PC-9 (cell line): ENCODE data around the gene ZNF646. TPM values are rescaled to one million over a fixed set of nuclear protein-coding genes. Genes with fewer than 3 reads are reported as not detected.

ENCODE experiments used
- BruUV-seq: library from RNA; stranded (reverse); fragments of 400-500 nt; replicated peaks from 2 replicates; lab custom pipeline; 2021; lab: Mats Ljungman, UMichigan
- CTCF ChIA-PET: fragments of 300-600 bp; sonication (Branson Sonifier 250); formaldehyde crosslinking; loops from one replicate; lab custom pipeline; 2022; ENCODE audit warnings: antibody characterized with exemption; lab: Charles Lee
- POLR2A ChIA-PET: fragments of 300-600 bp; sonication (Branson Sonifier 250); formaldehyde crosslinking; loops from one replicate; lab custom pipeline; 2022; ENCODE audit warnings: antibody characterized with exemption; ENCODE audit not compliant: unreplicated experiment; lab: Charles Lee
- DNase-seq, 2 experiments: peaks; one replicate each; pipeline versions ENCODE4 v3.0.0 to v3.0.0-alpha.2; 2015 to 2022; ENCODE audit warnings: mixed read lengths in 1 of 2
- H2AFZ ChIP-seq: fragments of 200-600 bp; sonication (generic); 2 replicates; pipeline ENCODE4 v1.8.1; 2017; ENCODE audit warnings: antibody characterized with exemption
- H3F3A ChIP-seq: fragments of 200-600 bp; sonication (generic); 2 replicates; pipeline ENCODE4 v1.8.1; 2017; ENCODE audit warnings: antibody characterized with exemption, mild to moderate bottlenecking, low read depth; ENCODE audit not compliant: insufficient read depth
- H3K27ac ChIP-seq: fragments of 200-600 bp; sonication (generic); 2 replicates; pipeline ENCODE4 v1.6.1; 2016; ENCODE audit warnings: mixed run types
- H3K27me3 ChIP-seq: fragments of 200-600 bp; sonication (generic); 2 replicates; pipeline ENCODE4 v1.6.1; 2016; ENCODE audit warnings: low read depth, mixed run types; ENCODE audit not compliant: insufficient read depth
- H3K36me3 ChIP-seq: fragments of 200-600 bp; sonication (generic); 2 replicates; pipeline ENCODE4 v1.6.1; 2016; ENCODE audit warnings: low read depth, mixed run types
- H3K4me1 ChIP-seq: fragments of 200-600 bp; sonication (generic); replicated peaks from 2 replicates; pipeline ENCODE4 v1.6.1; 2016; ENCODE audit warnings: mixed run types; ENCODE audit not compliant: insufficient read depth
- H3K4me2 ChIP-seq: fragments of 200-600 bp; sonication (generic); 2 replicates; pipeline ENCODE4 v1.6.1; 2017; ENCODE audit warnings: mixed run types
- H3K4me3 ChIP-seq: fragments of 200-600 bp; sonication (generic); 2 replicates; pipeline ENCODE4 v1.6.1; 2016; ENCODE audit warnings: mixed run types
- H3K79me2 ChIP-seq: fragments of 200-600 bp; sonication (generic); 2 replicates; pipeline ENCODE4 v1.6.1; 2017; ENCODE audit warnings: low read depth, mixed run types
- H3K9me2 ChIP-seq: fragments of 200-600 bp; sonication (generic); 2 replicates; pipeline ENCODE4 v1.8.1; 2017; ENCODE audit warnings: mild to moderate bottlenecking; ENCODE audit not compliant: insufficient read depth
- H3K9me3 ChIP-seq: fragments of 200-600 bp; sonication (generic); 2 replicates; pipeline ENCODE4 v1.8.1; 2016; ENCODE audit warnings: low read depth; ENCODE audit not compliant: insufficient read depth
- H4K20me1 ChIP-seq: fragments of 200-600 bp; sonication (generic); 2 replicates; pipeline ENCODE4 v1.8.1; 2017; ENCODE audit not compliant: insufficient read depth
- CTCF ChIP-seq: fragments of 200-600 bp; sonication (generic); conservative IDR thresholded peaks from 2 replicates; pipeline ENCODE4 v1.6.1; 2017; ENCODE audit warnings: mixed run types, antibody characterized with exemption, mild to moderate bottlenecking, moderate library complexity
- EZH2 ChIP-seq: fragments of 200-600 bp; sonication (generic); IDR thresholded peaks from 2 replicates; pipeline ENCODE4 v1.8.0; 2017; ENCODE audit warnings: antibody characterized with exemption, low read depth
- intact Hi-C: fragments of 100-400 bp; cut with micrococcal nuclease; formaldehyde crosslinking; loops from one replicate; pipeline ENCODE4 v1.10.0; 2022; ENCODE audit not compliant: unreplicated experiment
- total RNA-seq: library from RNA; stranded (reverse); gene quantifications from 2 replicates; pipeline ENCODE4 v1.2.3, GENCODE V29; 2021

Gene ZNF646
- total RNA-seq, 1 experiment from 2014 or later, result 25.4 TPM

GRCh38 chr16:31061126-31061812 is 13.0 kb upstream of the ZNF646 start:
- ChIA-PET POLR2A (no interaction called here), CTCF (no interaction called here)
- Histone ChIP-seq H3K27me3 (no peaks in the 10 kb centered on the region), H3K4me1 (no peaks in the 10 kb centered on the region), H3K79me2 (peaks cover 6% of the 10 kb centered on the region; the same call in 1 of the 2 replicates), H2AFZ (no peak overlapping the region), H3K9me3 (no peaks in the 10 kb centered on the region), H3K9me2 (no peaks in the 10 kb centered on the region), H3K4me3 (no peak overlapping the region), H3F3A (peaks cover 21% of the 10 kb centered on the region; the same call in 1 of the 2 replicates), H3K4me2 (no peak overlapping the region), H4K20me1 (peaks cover 5% of the 10 kb centered on the region; the same call in 1 of the 2 replicates), H3K27ac (no peak overlapping the region), H3K36me3 (peaks cover 15% of the 10 kb centered on the region; the same call in 1 of the 2 replicates)
- intact Hi-C loops, result no loop called here
- TF ChIP-seq CTCF (no peak), EZH2 (no peak)
- DNase-seq, result no peak
- BruUV-seq, result no TSS peak

- BruUV-seq, result no TSS peak
- peaks cover 12% of the 10 kb centered on the region for H3K79me2 ChIP-seq
- CTCF ChIA-PET, result no interaction called here
Observed at GRCh38 chr16:31061813-31062440, 12.3 kb upstream of the ZNF646 start.

GRCh38 chr16:31063495-31063842 is 10.8 kb upstream of the ZNF646 start:
- no peaks in the 10 kb centered on the region for H3K9me3 ChIP-seq
- no peak overlapping the region for H3K4me3 ChIP-seq
- H3K9me2 ChIP-seq, result no peaks in the 10 kb centered on the region; the same call in 1 of the 2 replicates
- H3F3A ChIP-seq, result peaks cover 15% of the 10 kb centered on the region; the same call in 1 of the 2 replicates
- TF ChIP-seq EZH2 (no peak), CTCF (no peak)
- peaks cover 15% of the 10 kb centered on the region; the same call in 1 of the 2 replicates for H3K36me3 ChIP-seq
- H3K4me1 ChIP-seq, result no peaks in the 10 kb centered on the region
- no peak overlapping the region for H3K27ac ChIP-seq
- no peaks in the 10 kb centered on the region for H3K27me3 ChIP-seq
- H3K4me2 ChIP-seq, result no peak overlapping the region
- peaks cover 5% of the 10 kb centered on the region; the same call in 1 of the 2 replicates for H4K20me1 ChIP-seq
- H2AFZ ChIP-seq, result no peak overlapping the region
- intact Hi-C loops, result no loop called here
- no peak for DNase-seq
- H3K79me2 ChIP-seq, result peaks cover 24% of the 10 kb centered on the region
- BruUV-seq, result no TSS peak
- ChIA-PET POLR2A (interaction anchor here (0.6 kb wide), 1 partner anchor 120 kb away, joined by 3 read pairs; no protein-coding TSS in a partner anchor), CTCF (no interaction called here)

More at GRCh38 chr16:31061813-31062440, 12.3 kb upstream of the ZNF646 start:
- intact Hi-C loops, result no loop called here
- no peaks in the 10 kb centered on the region for H3K9me2 ChIP-seq
- peaks cover 5% of the 10 kb centered on the region; the same call in 1 of the 2 replicates for H4K20me1 ChIP-seq
- no peaks in the 10 kb centered on the region for H3K4me1 ChIP-seq
- H3K4me3 ChIP-seq, result no peak overlapping the region
- H2AFZ ChIP-seq, result no peak overlapping the region
- POLR2A ChIA-PET, result no interaction called here
- H3K9me3 ChIP-seq, result no peaks in the 10 kb centered on the region
- peaks cover 19% of the 10 kb centered on the region; the same call in 1 of the 2 replicates for H3F3A ChIP-seq
- H3K4me2 ChIP-seq, result no peak overlapping the region
- no peak overlapping the region for H3K27ac ChIP-seq
- H3K27me3 ChIP-seq, result no peaks in the 10 kb centered on the region
- TF ChIP-seq CTCF (no peak), EZH2 (no peak)
- DNase-seq, result no peak
- H3K36me3 ChIP-seq, result peaks cover 15% of the 10 kb centered on the region; the same call in 1 of the 2 replicates
